Spleen (tissue), 7 donors: Measurements from ENCODE around the gene MAGI3.
"Not testable (repeated sequence)": the region's sequence is repeated elsewhere in the genome, so short reads cannot be mapped to it uniquely, and the experiment has no call there.

ENCODE experiments used
- POLR2A ChIP-seq, 3 donors: fragments of 450-650 bp; IDR thresholded peaks; one replicate each; pipeline ENCODE4 v1.5.1; 2017; ENCODE audit warnings: antibody characterized with exemption in 3 of 3, mild to moderate bottlenecking in 1 of 3
- POLR2AphosphoS5 ChIP-seq, 3 donors: sonication (generic); formaldehyde crosslinking; IDR thresholded peaks; one replicate each; pipeline ENCODE4 v1.5.1; 2017; ENCODE audit warnings: antibody characterized with exemption in 3 of 3
- TF ChIP-seq, protein P1 (sequence below), 11 experiments: fragments of 200-600 bp in 7 of 11; fragments of 450-650 bp in 4 of 11; sonication (generic) in 4 of 11; IDR thresholded peaks in 8 of 11; conservative IDR thresholded peaks in 3 of 11; 1 replicate in 7 of 11; 2 replicates in 4 of 11; pipeline versions ENCODE4 v1.4.0 to v1.8.0; 2016 to 2021; ENCODE audit warnings: antibody characterized with exemption in 11 of 11, inconsistent platforms in 4 of 11, mild to moderate bottlenecking in 1 of 11
- donor health status: DM: no; HTN: no; CAD: no; lungs with moderate emphysema.
- donor health status: DM: no; HTN: no; CAD: no.
- donor health status: DM: no; HTN: no; CAD: no.

DNA sequence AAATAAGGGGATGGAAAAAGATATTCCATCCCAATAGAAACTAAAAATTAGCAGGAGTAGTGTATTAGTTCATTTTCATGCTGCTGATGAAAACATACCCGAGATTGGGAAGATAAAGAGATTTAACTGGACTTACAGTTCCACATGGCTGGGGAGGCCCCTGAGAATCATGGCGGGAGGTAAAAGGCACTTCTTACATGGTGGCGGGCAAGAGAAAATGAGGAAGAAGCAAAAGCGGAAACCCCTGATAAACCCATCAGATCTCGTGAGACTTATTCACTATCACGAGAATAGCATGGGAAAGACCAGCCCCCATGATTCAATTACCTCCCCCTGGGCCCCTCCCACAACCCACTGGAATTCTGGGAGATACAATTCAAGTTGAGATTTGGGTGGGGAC is 327.2 kb downstream of the MAGI3 start:
- TF ChIP-seq, protein P1, sequence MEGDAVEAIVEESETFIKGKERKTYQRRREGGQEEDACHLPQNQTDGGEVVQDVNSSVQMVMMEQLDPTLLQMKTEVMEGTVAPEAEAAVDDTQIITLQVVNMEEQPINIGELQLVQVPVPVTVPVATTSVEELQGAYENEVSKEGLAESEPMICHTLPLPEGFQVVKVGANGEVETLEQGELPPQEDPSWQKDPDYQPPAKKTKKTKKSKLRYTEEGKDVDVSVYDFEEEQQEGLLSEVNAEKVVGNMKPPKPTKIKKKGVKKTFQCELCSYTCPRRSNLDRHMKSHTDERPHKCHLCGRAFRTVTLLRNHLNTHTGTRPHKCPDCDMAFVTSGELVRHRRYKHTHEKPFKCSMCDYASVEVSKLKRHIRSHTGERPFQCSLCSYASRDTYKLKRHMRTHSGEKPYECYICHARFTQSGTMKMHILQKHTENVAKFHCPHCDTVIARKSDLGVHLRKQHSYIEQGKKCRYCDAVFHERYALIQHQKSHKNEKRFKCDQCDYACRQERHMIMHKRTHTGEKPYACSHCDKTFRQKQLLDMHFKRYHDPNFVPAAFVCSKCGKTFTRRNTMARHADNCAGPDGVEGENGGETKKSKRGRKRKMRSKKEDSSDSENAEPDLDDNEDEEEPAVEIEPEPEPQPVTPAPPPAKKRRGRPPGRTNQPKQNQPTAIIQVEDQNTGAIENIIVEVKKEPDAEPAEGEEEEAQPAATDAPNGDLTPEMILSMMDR (IDR thresholded peaks at IDR 0.05 in 8 of 11, conservative IDR thresholded peaks at IDR 0.05 in 3 of 11): not testable (repeated sequence)
- not testable (repeated sequence) for TF ChIP-seq POLR2A, POLR2AphosphoS5 (IDR thresholded peaks at IDR 0.05)
